Heart left ventricle (tissue), 13 donors: ENCODE measurements around the gene FAAH.

ENCODE experiments used
- POLR2A ChIP-seq, 2 donors: fragments of 450-650 bp; IDR thresholded peaks; one replicate each; pipeline ENCODE4 v1.6.1; 2017; ENCODE audit warnings: antibody characterized with exemption in 2 of 2, mild to moderate bottlenecking in 2 of 2, moderate library complexity in 2 of 2
- TF ChIP-seq, protein P1 (sequence below), 12 donors: fragments of 200-600 bp; sonication (generic) in 4 of 12; IDR thresholded peaks; one replicate each; pipeline versions ENCODE4 v1.5.0 to v1.8.0; 2018 to 2022; ENCODE audit warnings: antibody characterized with exemption in 12 of 12, mild to moderate bottlenecking in 5 of 12
- donor health status: ischemic (EF 13 %, LVEDD 7.1; RV severe dilation, severe dysfunction).
- donor health status: DM: no; HTN: yes; CAD: no.
- donor health status: DM: no; HTN: no; CAD: no.
- donor health status: ischemic (EF 25% LVEDD 6.9; RV normal size, moderate dysfunction).
- donor health status: ischemic (EF 25% LVEDD 5.7; RV mildly dilated, moderate dysfunction).
- donor health status: ischemic (EF 35%, LVEDD 5.7; RV mildly dilated, moderate dysfunction).
- donor health status: nonischemic (EF 11% LVEDD 7.7; RV severe dilation, severe dysfunction).
- donor health status: DM: yes; HTN: yes; CAD: no.
- donor health status: PGD.
- donor health status: ischemic (EF 29% LVEDD 5.4; RV normal size, mild dysfunction).
- donor health status: nonischemic (EF 23%, LVEDD 6.1; RV moderate dilation, normal function).

DNA sequence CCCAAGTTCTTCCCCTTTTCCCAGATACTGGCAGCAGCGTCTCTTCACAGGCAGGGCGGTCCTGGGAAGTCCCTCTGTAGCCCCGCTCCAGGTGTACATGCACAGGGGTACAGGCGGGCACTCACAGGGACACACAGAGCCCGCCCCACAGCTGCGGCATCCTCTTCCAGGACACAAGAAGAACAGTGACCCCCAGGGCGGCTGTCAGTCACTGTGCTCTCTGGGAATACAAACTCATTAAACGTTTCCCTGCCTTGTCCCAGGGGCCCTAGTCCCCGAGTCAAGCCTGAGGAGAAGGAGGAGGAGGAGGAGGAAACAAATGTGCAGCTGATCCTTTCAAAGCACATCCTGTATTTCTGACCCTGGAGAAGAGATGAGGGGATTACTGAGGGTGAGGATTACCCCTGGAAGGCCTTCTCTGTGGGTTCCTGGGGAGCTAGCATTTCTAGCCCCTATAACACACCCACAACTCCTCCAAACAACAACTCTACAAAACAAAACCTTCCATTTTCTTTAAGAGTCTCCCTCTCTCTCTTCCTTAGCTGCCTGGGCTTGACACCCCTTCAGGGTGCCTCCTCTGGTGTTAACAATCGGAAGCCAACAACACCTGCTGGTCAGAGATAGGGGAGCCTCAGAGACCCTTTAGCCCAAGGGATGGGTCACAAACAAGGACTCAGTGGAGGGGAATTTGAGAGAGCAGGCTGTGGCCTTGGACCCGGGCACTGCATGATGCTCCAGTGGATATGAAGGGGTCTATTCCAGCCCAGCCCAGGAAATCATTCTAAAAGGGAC lies 67.1 kb downstream of the FAAH start:
- TF ChIP-seq, protein P1, sequence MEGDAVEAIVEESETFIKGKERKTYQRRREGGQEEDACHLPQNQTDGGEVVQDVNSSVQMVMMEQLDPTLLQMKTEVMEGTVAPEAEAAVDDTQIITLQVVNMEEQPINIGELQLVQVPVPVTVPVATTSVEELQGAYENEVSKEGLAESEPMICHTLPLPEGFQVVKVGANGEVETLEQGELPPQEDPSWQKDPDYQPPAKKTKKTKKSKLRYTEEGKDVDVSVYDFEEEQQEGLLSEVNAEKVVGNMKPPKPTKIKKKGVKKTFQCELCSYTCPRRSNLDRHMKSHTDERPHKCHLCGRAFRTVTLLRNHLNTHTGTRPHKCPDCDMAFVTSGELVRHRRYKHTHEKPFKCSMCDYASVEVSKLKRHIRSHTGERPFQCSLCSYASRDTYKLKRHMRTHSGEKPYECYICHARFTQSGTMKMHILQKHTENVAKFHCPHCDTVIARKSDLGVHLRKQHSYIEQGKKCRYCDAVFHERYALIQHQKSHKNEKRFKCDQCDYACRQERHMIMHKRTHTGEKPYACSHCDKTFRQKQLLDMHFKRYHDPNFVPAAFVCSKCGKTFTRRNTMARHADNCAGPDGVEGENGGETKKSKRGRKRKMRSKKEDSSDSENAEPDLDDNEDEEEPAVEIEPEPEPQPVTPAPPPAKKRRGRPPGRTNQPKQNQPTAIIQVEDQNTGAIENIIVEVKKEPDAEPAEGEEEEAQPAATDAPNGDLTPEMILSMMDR (IDR thresholded peaks at IDR 0.05): no peak
- TF ChIP-seq POLR2A (IDR thresholded peaks at IDR 0.05): no peak
